HG03103 (cell line): Measurements from ENCODE around the gene GNA15.
"Not testable (repeated sequence)": the region's sequence is repeated elsewhere in the genome, so short reads cannot be mapped to it uniquely, and the experiment has no call there.

Experiments
- ATAC-seq: cut with Tn5 transposase; IDR thresholded peaks from one replicate; pipeline ENCODE4 v1.9.1; 2021; ENCODE audit warnings: low read depth; ENCODE audit not compliant: unreplicated experiment

Gene GNA15

DNA sequence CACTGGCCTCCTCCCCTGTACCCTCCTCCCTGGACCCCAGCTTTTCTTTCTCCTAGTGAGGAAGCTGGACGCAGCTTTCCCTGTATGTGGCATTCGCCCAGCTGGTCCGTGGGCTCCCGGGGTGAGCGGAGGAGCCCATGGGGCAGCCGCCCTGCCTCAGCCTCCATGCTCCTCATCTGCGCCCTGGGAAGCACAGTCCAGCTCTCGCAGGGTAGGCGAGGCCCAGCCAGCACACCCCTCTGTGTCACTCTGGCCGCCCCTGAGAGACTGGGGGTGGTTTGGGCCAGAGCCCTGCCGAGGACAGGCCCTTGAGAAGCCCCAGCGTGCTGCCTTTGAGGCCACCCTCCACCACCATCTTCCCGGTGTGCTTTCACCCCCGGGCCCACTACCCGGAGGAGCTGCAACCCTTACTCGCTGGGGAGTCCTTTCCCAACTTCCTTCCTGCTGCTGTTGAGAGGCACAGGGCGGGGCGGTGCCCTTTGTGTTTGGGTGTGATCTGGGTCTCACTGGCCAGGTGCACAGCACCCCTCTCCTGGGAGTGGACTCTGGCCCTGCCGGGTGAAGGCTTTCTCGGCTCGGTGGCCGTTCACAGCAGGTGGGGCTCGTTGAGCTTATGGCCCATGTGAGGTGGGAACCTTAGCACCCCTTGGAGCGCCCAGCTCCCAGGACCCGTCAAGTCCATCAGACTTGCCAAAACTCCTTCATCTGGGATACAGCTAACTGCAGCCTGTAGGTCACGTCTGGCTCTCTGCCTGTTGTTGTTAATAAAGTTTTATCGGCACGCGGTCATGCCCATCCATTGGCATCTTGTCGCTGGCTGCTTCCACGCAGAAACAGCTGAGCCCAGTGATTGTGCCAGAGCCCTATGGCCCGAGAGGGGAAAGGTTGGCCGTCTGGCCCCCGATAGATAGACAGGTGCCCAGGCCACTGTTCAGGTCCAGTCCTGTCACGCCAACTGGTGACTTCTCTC, 53.1 kb downstream of the GNA15 start:
- no peak for ATAC-seq

DNA sequence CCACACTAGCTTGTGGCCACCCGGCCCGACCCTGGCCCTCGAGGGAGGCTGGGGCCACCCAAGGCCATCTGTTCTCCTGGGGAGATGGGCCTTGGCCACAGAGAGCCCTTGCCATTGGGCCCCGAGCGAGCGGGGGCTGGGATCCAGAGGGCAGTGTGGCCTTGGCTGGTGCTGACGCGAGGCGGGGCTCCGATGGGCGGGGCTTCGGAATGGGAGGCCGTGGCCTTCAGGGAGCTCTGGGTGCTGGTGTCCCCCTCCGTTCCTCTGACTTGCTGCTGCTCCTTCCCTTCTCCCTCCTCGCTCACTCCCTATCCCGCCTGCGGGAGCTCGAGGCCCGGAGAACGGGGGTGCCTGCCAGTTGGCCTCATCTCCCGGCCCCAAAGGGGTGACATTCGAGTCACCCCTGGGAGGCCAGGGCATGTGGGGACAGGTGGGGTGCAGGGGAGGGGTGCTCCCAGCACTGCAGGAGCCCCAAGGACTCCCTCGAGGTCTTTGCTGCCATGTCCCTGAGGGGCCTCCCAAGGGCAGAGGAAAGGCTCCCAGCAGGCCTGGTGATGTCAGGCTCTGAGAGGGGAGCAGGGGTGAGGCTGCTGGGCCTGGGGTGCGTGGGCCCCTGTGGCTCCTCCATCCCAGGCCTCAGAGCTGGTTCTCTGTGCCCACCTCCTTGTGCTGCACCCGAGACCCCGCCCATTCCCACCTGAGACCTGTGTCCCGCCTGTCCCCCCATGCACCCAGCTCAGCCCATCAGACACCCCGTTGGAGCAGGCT, 54.1 kb downstream of the GNA15 start:
- no peak for ATAC-seq

DNA sequence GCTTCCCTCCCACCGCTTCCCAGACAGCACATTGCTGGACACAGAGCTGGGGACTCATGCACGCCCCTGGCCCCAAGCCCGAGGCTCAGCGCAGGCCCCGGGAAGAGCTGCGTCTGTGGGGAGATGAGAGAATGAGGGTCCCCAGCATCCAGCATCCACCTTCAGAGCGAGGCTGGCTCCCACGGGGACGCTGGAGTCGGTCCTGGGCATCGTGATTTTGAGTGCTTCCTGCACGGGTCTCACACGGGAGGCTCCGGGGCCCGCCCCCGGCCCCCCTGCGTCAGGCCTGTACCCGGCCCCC, 54.6 kb downstream of the GNA15 start:
- no peak for ATAC-seq

DNA sequence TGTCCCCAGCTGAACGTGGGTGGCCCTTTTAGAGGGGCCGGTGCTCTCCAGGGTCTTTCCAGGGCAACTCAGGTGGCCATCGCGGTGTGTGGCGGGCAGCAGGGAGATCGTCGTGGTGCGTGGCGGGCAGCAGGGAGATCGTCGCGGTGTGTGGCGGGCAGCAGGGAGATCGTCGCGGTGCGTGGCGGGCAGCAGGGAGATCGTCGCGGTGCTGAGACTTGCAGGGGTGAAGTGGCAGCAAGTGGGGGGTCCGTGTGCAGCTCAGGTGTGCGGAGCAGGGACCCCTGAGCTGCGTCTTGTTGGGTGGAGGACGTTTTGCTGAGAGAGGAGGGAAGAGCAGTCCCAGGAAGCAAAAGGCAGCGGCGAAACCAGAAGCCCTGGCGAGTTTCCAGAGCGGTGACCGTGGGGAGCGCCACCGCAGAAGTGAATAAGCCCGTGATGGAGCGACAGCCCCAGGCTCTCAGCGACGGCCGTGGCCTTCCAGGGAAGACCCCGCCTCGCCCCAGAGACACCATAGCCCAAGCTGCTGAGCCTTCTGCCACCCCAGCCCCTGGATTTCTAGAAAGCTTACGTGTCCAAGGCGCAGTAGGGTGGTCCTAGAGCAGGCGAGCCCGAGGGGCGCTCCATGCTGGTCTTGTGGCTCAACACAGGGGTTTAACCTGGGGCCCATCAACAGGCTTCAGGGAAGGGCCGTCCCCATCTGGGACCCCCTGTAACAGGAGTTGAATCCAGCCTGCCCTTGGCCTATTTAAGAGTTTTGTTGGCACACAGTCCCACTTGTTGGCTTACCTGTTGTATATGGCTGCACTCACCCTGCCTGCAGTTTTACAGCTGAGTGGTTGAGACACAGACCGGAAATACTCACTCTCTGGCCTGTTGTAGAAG, 55.3 kb downstream of the GNA15 start:
- no peak for ATAC-seq

DNA sequence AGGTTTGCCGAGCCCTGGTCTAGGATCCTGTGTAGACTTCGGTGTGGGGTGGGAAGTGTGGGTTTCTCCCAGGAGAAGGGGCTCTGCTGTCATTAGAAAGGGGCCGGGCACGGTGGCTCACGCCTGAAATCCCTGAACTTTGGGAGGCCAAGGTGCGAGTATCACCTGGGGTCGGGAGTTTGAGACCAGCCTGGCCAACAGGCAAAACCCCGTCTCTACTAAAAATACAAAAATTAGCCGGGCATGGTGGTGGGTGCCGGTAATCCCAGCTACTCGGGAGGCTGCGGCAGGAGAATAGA, 55.9 kb downstream of the GNA15 start:
- not testable (repeated sequence) for ATAC-seq

DNA sequence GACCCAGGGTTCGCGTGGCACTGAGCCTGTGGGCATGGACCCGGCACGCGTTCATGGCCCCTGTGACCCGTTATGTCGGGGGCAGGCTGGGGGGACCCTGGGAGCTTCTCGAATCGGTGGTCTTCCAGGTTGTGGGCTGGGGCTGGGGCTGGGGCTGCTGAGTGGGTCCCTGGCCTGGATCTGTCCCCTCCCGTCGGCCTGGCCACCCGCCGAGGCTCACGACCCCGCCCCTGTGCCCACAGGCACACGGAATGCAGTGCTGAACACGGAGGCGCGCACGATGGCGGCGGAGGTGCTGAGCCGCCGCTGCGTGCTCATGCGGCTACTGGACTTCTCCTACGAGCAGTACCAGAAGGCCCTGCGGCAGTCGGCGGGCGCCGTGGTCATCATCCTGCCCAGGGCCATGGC, 56.4 kb downstream of the GNA15 start:
- no peak for ATAC-seq

DNA sequence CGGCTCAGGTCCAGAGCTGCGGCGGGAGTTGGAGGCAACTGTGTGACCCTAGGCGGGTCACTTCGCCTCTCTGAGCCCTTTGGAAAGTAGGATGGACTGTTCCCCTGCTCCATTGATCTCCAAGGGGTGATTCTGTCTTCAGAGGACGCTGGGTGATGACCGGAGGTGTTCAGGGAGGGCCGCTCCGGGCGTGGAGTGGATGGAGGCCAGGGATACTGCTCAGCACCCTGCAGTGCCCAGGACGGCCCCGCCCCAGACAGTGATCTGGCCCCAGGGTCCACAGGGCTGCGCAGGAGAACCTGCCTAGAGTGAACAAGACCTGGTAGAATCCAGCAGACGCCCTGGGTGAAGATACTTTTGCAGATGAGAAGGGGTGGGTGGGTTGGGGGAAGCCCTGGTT, 56.9 kb downstream of the GNA15 start:
- no peak for ATAC-seq

DNA sequence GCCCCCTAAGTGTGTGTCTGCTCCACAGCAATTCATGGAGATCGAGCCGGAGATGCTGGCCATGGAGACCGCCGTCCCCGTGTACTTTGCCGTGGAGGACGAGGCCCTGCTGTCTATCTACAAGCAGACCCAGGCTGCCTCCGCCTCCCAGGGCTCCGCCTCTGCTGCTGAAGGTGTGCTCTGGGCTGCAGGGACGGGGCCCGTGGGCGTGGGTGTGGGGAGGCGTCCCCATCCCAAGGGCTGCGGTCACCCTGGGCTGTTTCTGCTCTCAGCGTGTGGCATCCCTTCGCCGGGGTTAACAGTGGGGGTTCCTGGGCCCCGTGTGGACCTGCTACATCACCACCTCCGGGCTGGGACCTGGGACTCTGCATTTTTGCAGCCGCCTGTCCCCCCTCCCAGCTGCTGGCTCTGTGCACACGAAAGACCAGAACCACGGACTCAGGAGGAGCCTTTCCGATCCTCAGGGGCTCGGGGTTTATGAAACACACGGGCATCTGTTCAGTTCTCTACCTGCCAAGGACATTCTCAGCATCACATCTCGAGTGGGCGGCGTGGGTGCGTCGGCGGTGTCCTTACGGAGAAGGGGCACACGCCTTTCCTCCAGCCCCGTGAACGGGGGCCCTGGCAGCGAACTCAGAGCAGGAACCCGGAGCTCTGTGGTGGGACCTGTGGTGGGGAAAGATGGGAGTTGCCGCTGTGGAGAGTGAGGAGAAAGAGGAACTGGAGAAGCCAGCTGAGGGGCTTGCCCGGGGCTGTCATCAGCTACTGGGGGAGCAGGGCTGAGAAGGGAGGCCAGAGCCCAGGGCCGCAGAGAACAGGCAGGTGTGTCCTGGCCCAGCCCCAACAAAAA, 57.6 kb downstream of the GNA15 start:
- no peak for ATAC-seq

DNA sequence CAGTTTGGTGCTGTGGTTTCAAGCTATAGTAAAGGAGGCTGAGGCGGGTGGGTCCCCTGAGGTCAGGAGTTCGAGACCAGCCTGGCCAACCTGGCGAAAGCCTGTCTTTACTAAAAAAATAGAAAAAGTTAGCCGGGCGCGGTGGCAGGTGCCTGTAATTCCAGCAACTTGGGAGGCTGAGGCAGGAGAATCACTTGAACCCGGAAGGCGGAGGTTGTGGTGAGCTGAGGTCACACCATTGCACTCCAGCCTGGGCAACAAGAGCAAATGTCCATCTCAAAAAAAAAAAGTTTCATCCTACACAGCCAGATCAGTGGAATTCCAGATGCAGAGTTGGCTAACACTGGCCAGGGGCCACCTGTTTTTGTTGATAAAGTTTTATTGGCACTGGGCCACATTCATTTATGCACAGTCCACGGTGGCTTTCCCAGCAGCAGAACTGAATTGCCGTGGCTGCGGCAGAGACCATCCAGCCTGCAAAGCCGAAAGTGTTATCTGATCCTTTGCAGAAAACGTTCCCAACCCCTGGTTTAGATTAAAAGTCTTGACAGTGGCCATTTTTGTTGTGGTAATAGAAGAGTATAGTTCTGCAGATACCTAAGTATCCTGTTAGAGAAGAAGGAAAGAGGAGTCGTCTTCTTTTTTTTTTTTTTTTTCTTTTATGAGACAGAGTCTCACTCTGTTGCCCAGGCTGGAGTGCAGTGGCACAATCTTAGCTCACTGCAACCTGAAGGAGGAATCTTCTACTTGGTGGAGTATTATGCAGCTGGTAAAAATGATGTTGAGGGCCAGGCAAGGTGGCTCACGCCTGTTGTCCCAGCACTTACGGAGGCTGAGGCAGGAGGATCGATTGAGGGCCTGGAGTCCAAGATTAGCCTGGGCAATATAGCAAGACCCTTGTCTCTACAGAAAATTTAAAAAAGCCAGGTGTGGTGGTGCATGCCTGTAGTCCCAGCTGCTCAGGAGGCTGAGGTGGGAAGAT, 58.6 kb downstream of the GNA15 start:
- no peak for ATAC-seq

DNA sequence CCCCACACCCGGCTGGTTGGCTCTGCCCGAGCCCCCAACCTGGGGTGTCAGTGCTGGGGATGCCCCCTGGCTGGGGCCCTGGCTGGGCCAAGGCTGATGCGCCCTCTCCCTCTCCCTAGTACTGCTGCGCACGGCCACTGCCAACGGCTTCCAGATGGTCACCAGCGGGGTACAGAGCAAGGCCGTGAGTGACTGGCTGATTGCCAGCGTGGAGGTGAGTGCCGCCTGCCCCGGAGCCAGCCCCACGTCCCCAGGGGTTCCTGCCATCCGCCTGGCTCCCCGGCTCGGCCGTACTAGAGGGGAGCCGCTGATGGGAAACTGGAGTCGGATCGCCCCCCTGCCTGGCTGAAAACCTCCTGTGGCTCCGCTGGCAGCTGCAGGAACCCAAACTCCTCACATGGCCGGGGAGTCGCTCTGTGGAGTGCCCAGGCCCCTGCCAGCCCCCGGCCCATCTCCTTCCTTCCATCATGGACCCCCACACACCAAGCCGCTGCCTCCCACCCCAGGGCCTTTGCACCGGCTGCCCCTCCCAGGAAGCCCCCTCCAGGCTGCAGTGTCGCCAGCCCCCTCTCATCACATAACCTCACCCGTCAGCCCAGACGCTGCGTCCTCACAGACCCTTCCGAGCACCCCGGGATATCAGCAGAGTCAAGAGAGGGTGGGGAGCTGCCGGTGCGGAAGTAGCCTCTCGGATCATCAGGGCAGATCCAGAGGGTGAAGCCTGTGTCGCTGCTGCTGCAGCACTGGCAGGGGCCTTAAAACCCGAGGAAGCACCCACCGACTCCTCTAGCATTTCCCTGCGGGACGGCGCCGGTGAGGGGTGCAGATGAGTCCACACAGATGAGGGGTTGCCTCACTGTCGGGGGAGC, 60.5 kb downstream of the GNA15 start:
- ATAC-seq: no peak

DNA sequence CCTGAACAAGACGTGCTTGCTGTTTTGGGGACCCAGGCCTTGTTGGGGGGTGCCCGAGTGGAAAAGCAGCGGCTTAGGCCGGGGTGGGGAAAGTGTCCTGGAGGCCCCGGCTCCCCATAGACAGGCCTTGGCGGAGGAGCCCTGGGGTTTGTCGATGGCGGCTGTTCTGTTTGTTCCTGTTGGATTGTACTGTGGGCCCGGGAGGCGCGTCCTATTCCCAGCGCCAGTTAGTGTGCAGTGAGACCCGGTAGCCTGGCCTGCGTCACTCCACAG, 61.0 kb downstream of the GNA15 start:
- no peak for ATAC-seq

DNA sequence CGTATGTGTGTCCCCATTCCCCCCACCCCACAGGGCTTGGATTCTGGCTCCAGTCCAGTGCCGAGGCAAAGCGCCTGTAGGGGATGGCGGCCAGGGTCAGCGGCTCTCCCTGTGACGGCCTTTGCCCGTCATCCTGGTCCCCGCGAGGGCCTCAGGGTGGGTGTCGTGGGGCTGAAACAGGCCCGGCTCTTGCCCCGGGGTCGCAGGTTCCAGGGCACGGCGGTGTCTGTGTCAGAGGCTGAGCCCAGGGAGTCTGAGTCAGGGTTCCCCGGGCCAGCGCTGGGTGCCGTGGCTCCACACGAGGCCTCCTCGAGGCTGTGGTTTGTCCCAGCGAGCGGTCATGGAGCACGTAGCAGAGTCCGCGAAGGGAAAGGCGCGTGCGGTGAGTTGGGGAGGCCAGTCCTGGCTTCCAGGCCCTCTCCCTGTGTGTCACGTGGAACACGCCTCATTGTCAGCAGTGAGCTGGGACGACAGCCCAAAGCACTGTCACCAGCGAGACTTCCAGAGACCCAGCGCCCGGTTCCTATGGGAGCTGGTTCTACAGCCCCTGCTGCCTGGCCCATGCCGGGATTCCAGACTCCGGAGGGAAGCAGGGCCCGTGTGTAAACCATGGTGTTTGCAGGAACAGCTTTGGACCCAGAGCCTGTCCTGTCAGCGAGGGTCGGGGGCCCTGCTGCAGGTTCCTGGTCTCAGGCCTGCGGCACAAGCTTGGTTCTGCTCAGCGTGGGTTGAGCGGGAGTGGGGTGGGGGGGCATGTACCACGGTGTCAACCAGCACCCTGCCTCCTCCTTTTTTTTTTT, 63.3 kb downstream of the GNA15 start:
- no peak for ATAC-seq

DNA sequence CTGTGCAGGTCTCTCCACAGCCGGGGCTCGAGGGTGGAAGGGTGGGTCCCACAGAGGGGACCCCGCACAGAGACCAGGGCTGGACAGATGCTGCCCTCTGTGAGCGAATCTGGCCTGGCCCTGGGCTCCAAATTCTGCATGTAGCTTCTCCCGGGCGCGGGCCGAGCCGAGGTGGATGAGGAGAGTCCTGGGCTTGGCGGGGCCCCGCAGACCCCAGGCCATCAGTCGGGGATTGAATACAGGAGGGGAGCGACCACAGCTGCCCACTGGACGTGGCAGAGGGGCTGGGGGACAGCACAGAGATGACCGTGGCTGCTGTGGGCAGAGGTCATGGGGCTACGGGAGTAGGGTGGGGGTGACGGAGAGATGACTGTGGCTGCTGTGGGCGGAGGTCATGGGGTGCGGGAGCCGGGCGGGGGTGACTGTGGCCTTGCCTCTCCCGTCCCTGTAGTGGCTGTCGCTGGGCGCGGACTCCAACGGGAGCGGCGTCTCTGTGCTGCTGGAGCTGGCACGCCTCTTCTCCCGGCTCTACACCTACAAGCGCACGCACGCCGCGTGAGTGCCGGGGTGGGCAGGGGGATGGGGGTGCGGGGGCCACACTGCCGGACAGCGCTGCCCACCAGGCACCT, 65.4 kb downstream of the GNA15 start:
- no peak for ATAC-seq

DNA sequence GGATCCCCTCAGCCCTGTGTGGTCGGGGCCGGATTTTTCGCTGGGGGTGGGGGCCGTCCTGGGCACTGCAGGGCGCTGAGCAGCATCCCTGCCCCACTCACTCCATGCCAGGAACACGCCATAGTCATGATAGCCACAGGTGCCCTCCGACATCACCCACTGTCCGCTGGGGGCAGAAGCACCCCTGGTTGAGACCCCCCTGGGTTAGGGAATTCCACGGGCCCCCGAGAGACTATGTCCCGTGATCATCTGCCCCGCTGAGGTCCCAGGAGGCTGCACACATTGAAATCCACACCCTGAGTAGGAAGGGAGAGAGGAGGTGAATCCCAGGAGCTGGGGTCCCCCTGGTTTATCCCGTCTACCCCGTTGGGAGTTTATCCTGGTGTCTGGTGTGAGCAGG, 66.1 kb downstream of the GNA15 start:
- ATAC-seq: no peak

DNA sequence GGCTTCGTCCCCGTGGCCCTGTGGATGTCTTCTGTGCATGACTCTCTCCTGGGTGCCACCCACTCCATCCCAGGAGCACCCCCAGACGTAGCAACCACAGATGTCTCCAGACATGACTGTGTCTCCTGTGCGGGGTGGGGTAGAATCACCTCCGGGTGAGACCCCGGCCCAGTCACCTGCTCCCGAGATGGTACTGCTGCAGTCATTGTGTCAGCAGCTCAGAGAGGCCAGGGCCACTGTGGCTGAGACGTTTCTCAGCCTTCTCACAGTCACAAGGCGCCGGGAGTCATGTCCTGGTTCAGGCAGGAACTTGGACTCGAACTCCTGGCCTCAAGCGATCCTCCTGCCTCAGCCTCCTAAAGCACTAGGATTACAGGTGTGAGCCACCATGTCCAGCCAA, 66.5 kb downstream of the GNA15 start:
- ATAC-seq: no peak

DNA sequence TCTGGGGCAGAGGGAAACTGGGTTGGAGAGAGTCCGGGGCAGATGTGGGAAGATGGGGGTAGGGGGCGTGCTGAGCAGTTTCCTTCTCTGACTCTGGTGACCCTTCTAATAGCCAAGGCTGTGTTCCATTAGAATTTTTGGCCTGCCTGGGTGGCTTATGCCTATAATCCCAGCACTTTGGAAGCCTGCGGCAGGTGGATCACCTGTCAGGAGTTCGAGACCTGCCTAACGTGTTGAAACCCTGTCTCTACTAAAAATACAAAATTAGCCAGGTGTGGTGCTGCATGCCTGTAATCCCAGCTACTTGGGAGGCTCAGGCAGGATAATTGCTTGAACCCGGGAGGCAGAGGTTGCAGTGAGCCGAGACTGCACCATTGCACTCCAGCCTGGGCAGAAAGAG, 67.1 kb downstream of the GNA15 start:
- not testable (repeated sequence) for ATAC-seq
